NCI-H1417 (cell line): ENCODE measurements around the gene GADD45GIP1.
"Not testable (repeated sequence)": the region's sequence is repeated elsewhere in the genome, so short reads cannot be mapped to it uniquely, and the experiment has no call there.

Experiments used
- DNase-seq, 3 experiments: peaks; one replicate each; lab custom pipeline; 2025; lab: John Stamatoyannopoulos, UW

Gene GADD45GIP1

DNA sequence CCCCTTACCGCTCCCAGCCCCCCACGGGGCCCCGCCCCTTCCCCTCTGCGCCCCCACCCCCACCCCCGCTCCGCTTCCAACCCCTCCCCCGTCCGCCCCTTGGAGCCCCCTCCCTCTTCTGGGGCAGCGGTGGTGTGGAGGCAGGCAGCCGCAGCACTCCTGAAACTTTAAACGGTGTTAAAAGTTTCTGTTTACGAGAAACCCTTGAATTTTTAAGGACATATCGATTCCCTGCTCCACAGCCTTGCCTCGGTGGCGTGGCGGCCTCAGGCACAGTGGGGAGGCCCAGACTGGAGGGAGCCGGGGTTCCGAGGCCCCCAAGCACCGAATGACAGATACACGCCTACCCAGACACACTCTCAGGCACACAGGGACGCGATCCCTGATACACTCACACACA lies 33.4 kb upstream of the GADD45GIP1 start:
- no peak for DNase-seq

DNA sequence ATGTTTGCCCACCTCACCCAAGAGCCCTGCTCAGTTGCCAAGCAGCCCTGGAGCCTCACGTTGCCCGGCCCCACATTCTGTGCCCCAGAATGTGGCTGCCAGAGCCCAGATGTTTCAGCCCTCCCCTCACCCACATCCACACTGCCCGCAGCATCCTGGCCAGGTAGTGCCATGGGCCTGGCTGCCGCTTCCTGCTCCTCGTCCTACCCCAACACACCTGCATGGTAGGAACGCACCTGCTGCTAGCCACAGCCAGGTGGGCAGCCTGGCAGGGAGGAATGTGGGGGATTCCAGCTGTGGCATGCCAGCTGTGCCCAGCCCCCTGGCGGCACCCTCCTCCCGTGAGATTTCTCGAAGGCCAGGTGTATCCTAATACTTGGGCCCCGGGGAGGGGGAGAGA lies 30.8 kb upstream of the GADD45GIP1 start:
- DNase-seq = peak in 2 of 3 experiments; percentile 53 to 55

DNA sequence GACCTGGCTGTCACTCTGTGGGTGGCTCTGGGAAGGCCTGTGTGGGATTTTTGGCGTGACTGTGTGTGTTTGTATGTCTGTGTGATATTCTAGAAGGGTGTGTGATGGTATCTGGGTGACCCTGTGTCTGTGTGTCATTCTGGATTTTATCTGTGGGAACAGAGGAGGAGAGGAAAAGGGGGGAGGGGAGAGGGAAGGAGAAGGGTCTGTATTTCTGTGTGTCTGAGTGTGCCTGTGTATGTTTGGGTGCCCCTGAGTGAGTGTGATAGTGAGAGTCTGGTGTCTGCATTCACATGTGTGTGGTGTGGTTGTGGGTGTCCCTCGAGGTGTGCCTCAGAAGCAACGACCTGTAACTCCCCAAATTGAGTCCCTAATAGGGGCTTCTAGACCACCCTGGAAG lies 30.2 kb upstream of the GADD45GIP1 start:
- no peak for DNase-seq

DNA sequence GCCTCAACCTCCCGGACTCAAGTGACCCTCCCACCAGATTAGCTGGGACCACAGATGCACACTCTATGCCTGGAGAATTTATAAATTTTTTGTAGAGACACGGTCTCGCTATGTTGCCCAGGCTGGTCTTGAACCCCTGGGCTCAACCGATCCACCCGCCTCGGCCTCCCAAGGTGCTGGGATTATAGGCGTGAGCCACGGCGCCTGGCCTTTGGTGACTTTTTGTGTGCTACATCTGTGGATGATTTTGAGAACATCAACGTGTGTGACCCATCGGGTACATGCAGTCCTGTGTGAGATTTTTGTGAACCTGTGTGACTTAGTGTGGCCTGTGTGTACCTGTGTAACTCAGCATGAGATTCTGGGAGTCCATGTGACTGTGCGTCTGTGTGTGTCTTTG lies 29.7 kb upstream of the GADD45GIP1 start:
- DNase-seq = no peak

DNA sequence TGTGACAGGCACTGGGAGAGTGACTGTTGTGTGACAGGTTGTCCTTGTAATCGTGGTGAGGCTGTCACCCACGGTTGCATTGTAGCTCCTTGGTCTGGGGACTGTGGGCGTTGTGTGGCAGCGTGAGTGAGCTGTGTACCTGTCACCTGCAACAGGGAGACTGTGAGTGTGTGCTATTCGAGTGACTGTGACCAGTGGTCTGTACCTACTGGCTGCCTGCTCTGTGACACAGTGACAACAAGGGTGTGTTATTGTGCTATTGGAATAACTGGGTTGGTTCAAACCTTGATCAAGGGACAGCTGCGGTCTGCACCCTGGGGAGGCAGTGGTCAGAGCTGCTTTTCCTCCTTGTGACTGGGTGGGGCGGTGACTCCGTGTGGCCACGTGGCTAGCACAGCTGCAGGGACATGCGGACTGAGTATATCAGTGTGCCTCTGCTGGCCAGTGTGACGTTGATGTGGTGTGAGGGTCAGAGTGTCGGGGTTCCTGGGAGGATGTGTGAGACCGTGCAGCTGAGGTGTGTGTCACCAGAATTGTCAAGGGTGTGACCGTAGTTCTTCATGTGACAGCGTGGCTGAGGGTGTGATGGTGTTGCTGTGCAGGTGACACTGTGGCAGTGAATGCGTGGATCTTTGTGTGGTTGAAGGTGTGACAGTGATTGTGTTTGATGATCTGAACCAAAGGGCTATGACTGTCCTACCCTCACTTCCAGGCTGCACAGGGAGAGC lies 28.2 kb upstream of the GADD45GIP1 start:
- peak; percentile 2 to 78 (median 63) for DNase-seq

DNA sequence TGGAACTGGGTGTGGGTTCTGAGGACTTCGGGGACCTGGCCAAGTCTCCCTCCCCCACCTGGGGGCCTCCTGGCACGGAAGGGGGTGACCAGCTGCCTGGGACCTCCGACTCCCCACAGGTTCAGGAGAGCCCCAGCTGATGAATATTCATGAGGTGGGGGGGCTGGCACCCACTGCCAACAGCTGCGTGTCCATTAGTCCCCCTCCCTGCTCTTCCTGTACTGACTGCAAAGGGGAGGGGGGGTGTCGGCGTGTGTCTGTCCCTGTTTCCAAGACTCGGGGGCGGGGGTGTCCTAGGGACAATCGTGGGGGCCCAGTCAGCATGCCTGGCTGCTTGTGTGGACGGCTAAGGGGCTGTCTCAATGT lies 27.6 kb upstream of the GADD45GIP1 start:
- peak in 2 of 3 experiments; percentile 53 to 58 for DNase-seq

DNA sequence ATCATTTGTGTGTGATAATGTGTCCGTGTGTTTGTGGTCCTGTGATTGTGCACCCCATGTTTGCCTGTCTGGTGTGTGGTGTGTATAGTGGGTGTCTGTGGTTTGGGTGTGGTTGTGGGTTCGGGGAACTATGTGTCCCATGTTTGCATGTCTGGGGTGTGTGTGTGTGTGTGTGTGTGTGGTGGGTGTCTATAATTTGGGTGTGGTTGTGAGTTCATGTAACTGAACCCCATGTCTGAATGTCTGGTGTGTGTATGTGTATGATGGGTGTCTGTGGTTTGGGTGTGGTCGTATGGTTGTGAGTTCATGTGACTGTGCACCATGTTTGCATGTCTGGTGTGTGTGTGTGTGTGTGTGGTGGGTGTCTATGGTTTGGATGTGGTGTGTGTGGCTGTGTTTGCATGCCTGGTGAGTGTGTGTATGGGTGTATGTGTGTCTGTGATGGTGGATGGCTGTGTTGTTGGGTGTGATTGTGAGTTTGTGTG lies 27.2 kb upstream of the GADD45GIP1 start:
- DNase-seq = peak in 1 of 3 experiments; percentile 52

DNA sequence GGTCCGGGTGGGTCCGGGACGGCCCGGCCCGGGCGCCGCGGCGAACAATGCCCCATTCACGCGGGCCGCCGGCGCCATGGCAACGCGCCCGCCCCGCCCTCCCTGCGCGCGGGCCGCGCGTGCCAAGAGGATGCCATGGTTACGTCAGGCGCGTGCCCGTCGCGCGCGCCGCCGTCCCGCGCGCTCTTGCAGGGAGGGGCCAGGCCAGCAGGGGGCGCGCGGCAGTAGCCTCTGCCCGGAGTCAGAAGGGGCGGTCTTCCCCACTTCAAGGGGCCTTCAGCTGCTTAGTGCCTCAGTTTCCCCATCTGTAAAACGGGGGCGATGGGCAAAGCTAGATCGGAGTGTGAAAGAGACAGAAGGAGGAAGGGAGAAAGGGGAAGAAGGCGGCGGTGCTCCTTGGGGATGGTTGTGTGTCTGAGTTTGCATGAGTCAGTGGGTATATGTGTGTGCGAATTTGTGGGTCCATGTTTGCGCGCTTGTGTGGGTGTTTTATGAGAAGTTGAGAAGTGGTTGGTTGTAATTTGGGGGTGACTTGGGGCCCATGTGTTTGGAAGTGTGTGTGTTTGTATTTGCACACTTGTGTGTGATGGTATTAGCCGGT lies 26.6 kb upstream of the GADD45GIP1 start:
- DNase-seq = peak; percentile 70 to 85 (median 84)

DNA sequence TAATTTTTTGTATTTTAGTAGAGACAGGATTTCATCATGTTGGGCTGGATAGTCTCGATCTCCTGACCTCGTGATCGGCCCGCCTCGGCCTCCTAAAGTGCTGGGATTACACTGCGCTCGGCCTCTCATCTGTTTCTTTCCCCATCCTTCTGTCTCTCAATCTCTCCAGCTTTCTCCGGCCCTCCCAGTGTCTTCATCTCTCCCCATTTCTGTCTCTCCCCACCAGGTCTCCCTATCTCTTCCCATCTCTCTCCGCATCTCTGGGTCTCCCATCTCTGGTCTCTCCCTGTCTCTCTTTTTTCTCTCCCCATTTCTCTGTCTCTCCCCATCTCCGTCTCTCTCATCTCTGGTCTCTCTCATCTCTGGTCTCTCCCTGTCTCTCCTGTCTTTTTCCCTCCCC lies 26.1 kb upstream of the GADD45GIP1 start:
- DNase-seq = no peak

DNA sequence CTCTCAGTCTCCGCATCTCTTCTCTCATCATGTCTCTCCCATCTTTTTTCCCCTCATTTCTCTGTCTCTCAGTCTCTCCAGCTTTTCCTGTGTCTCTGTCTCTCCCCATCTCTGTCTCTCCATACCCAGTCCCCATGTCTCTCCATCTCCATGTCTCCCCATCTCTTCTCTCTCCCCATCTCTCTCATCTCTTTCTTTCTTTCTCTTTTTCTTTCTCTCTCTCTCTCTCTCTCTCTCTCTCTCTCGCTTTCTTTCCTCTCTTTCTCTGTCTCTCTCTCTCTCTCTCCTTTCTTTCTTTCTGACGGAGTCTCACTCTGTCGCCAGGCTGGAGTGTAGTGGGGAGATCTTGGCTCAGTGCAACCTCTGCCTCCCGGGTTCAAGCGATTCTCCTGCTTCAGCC lies 25.6 kb upstream of the GADD45GIP1 start:
- DNase-seq = no peak

DNA sequence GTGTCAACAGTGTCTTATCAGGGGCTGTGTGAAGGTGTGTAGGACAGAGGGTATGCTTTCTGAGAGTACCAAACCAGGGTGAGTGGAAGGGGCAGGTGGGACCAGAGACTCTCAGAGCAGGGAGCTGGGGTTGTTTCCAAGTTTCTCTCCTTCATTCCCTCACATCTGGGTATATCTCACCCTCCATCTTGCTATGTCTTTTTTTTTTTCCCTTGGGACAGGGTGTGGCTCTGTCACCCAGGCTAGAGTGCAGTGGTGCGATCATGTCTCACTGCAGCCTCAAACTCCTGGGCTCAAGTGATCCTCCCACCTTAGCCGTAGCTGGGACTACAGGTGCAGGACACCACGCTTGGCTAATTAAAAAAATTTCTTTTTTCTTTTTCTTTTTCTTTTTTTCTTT lies 23.0 kb upstream of the GADD45GIP1 start:
- no peak for DNase-seq

DNA sequence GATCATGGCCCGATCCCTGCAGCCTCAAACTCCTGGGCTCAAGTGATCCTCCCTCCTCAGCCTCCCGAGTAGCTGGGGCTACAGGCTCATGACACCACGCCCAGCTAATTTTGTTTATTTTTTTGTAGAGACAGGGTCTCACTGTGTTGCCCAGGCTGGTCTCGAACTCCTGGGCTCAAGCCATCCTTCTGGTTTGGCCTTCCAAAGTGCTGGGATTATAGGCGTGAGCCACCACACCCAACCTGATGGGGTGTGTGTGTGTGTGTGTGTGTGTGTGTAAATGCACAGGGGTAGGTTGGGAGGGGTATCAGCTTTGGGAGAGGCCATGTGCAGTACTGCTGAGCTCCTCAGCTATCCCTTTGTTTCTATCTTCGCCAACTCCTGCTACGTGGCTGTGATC lies 19.1 kb upstream of the GADD45GIP1 start:
- DNase-seq = not testable (repeated sequence)

DNA sequence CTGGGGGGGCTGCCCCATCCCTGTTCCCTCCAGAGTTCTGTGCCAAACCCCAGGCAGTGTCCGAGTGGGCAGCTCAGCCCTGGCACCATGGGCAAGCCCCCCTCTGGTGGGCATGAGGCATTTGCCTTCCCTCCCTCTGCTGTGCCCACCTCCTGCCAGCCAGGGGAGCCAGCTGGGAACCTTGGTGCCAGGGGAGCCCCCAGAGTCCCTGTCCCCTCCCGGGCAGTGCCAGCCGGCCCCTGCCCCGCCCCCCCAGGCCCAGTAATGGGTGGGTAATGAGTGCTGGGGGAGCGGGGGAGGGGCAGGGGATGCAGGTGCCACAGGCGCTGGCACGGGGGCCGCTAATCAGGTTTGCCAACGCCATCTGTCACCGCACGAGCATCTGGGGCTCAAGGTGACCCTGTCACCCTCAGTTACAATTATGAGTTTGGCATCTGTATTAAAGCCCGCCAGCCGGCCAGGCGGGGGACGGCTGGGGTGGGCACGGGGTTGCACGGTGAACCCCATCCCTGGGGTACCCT lies 18.3 kb upstream of the GADD45GIP1 start:
- DNase-seq = peak in 2 of 3 experiments; percentile 22 to 57

DNA sequence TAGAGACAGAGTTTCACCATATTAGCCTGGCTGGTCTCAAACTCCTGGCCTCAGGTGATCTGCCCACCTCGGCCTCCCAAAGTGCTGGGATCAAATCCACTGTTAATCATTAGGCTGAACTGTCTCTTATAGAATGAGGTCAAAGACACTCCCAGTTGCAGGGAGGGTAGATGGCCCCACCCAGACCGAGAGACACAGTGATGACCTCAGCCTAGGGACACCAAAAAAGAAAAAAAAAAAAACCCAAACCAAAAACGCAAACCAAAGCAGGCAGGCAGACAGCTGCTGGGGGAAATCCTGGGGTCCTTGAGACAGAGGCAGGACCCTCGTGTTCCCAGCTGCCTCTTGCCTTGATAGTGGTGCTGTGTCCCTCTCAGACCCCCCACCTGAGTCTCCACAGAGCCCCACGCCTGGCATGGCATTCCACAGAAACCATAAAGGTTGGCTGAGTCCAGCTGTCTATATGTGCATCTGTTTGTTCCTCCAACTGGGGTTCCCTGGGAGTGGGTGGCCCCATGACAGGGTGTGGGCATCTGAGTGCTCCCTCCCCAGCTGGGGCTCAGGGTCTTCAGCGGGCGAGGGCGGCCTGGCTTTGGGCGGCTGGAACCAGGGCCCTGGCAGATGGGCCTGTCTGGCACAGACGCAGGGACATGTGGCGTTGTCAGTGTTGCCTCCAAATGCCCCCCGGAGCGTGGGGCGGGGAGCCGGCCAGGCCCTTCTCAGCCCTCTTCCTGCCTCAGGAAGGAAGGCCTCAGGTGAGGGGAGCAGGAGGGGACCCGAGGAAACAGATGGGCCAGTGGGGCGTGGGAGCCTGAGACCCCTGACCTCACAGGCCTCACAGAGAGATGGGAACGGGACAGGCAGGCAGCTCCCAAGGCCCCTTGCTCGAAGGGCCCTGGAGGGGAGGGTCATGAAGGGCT lies 17.5 kb upstream of the GADD45GIP1 start:
- DNase-seq = no peak

DNA sequence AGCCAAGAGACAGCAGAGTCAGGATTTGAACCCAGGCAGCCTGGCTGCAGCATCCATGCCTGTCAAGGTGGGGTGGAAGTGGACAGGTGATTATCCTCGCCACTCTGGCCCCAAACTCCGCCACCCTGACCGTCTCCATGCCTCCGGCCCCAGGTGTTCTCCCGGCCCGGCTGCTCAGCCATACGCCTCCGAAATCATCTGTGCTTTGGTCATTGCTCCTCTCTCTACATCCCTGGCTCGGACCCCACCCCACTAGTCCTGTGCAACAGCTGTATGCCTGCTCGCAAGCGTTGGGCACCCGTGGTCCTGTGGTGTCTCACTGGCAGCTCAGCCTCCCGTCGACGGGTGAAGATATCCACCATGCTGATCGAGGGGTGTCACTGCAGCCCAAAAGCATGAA lies 16.2 kb upstream of the GADD45GIP1 start:
- no peak for DNase-seq

DNA sequence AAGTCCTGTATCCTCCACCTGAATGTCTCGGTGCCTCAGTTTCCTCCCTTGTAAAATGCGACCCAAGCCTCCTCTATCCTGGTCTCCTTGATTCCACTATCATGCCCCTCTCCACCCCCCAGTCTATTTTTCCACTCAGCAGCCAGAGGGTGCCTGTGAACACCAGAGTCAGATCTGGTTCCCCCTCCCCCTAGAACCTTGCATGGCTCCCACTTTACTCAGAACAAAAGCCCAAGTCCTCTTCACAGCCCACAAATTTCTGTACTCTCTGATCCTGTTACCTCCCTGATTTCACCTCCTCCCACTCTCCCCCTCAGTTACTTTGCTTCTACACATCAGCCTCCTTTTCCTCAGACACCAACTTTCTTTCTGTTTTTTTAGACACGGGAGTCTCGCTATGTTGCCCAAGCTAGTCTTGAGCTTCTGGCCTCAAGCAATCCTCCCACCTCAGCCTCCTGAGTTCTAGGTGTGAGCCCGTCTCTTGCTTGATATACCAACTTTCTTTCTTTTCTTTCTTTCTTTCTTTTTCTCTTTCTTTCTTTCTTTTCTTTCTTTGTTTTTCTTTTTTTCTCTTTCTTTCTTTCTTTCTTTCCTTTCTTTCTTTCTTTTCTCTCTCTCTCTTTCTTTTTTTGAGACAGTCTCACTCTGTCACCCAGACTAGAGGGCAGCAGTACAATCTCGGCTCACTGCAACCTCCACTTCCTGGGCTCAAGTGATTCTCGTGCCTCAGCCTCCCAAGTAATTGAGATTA lies 13.2 kb upstream of the GADD45GIP1 start:
- no peak for DNase-seq

DNA sequence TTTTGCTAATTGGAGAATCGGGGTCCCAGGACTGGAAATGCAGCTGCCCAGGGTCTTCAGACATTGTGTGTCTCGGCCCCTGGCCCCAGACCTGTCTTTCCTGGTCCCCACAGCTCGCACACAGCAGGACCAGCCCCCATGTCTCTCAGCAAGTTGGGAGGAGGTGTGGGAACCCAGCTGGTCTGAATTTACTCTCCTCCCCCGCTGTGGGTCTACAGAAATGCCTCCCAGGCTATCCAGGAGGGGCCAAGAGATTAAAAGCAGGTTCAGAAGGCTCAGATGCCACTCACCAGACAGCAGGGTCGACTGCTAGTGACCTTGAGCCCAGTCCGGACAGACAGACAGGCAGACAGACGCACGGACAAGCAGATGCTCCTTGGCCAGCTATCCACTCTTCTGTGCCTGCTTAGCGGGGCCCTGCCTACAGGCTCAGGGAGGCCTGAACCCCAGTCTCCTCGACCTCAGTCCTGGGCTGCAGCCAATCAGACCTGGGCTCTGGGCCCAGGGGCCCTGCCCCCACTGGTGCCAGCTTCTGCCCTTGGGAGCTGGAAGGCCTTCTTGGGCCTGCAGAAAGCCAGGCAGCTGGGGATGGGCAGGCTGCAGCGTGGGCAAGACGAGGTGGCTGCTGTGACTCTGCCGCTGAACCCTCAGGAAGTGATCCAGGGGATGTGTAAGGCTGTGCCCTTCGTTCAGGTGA lies 12.4 kb upstream of the GADD45GIP1 start, which contains the start of gene DAND5:
TSS of gene DAND5 (plus strand) at position 285 of the 697 bp plus-strand sequence. CDS start at position 370, 85 bp downstream.
- DNase-seq = no peak

DNA sequence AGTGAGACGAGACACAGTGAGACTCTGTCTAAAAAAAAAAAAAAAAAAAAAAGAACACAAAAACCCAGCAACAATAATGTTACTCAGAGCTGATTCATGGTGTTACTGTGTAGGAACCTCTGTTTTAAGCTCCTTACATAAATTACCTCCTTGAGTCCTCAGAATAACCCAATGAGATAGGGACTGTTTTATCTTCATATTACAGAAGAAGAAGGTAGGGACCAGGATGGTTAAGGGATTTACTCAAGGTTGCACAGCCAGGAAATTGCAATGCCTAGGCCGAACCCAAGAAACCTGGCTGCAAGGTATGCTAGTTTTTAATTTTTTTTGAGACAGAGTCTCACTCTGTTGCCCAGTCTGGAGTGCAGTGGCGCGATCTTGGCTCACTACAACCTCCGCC lies 10.9 kb upstream of the GADD45GIP1 start:
- no peak for DNase-seq

DNA sequence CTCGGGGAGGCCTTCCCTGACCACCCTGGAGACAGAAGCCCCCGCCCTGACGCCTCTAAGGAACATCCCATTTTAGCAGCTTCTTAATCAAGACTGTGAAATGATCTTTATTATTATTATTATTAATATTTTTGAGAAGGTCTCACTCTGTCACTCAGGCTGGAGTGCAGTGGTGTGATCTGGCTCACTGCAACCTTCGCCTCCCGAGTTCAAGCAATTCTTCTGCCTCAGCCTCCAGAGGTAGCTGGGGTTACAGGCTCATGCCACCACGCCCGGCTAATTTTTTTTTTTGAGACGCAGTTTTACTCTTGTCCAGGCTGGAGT lies 8.8 kb upstream of the GADD45GIP1 start:
- no peak for DNase-seq

DNA sequence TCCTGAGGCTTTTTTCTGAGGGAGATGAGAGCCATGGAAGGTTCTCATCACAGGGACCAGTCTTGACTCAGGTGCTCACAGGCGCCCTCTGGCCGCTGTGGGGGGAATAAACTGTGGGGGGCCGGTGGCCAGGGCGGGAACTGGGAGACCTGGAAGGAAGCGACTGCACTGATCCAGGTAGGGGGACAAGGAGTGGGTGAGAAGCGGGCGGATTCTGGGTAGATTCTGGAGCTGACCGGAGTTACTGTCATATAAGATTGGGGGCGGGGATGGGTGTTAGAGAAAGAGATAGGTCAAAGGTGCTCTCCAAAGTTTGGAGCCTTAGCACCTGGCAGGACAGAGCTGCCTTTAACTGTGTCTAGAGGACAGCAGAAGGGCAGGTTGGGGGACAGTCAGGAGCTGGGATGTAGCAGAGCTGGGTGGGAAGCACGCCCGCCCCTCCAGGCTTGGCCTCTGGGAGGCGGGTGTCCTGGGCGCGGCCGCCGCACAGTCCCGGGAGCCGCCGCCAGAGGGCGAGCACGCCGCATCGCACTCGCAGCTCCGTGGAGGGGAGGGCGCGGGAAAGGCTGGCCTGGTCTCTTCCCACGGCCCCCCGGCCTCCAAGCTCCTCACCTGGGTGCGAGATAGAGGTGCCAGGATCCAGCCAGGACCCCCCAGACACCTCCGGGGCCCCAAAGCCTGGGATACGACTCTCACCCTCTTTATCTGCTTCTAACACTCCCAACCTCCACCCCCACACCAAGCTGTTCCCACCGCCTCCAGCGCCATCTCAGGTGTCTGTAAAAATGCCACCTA lies 8.2 kb upstream of the GADD45GIP1 start:
- DNase-seq = peak; percentile 64 to 93 (median 87)
